ENCODE data around the gene HSP90AA1.
"Not testable (repeated sequence)": the region's sequence is repeated elsewhere in the genome, so short reads cannot be mapped to it uniquely, and the experiment has no call there.

HSP90AA1 gene

DNA sequence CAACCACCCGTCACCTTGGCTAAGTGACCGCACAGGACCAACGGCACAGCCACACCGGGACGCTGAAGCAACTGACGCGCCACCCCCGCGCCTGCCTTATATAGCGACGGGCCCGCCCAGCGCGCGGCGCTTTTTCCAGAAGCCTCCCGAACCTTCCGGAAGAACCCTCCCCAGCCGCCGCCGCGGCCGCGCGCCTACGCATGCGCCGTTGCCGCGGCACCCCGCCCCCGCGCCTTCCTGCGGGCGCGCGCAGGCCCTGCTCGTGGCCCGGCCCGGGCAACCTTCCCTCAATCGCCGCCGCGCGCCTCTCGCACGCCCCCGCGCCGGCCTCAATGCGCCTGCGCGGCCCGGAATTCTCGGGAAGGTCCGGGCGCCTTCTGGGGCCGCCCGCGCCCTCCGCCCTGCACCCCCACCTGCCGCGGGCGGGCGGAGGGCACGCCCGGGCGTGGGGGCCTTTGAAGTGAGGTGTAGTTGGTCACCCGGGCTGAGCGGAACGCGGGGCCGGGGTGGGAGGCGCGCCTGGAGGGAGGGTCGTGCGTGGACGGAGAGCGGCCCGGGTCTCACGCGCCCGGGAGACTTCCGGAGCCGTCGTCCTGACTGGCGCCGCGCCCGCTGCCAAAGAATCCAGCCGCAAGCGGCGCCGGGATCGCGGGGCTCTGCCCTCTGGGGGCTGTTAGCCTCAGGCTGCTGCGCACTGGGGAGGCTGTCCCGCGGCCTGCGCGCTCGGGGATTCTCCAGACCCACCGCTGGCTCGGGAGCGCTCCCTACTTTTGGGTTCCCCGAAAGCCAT lies at the start of gene HSP90AA1:
HSP90AA1 (minus strand) TSS at position 73 of the 790 bp plus-strand sequence. CDS start 666 bp downstream, outside the sequence.
- DNase-seq (ENCODE audit: low spot score) = peak; percentile 98

DNA sequence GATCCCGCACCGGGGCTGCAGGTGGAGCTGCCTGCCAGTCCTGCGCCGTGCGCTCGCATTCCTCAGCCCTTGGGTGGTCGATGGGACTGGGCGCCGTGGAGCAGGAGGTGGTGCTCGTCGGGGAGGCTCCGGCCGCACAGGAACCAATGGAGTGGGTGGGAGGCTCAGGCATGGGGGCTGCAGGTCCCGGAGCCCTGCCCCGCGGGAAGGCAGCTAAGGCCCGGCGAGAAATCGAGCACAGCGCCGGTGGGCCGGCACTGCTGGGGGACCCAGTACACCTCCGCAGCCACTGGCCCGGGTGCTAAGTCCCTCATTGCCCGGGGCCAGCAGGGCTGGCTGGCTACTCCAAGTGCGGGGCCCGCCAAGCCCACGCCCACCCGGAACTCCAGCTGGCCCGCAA lies 48.6 kb upstream of the HSP90AA1 start:
- not testable (repeated sequence) for DNase-seq (ENCODE audit: low spot score)

DNA sequence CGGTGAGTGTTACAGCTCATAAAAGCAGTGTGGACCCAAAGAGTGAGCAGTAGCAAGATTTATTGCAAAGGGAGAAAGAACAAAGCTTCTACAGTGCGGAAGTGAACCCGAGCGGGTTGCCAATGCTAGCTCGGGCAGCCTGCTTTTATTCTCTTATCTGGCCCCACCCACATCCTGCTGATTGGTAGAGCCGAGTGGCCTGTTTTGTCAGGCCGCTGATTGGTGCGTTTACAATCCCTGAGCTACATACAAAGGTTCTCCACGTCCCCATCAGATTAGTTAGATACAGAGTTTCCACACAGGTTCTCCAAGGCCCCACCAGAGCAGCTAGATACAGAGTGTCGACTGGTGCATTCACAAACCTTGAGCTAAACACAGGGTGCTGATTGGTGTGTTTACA lies 47.9 kb upstream of the HSP90AA1 start:
- not testable (repeated sequence) for DNase-seq (ENCODE audit: low spot score)

DNA sequence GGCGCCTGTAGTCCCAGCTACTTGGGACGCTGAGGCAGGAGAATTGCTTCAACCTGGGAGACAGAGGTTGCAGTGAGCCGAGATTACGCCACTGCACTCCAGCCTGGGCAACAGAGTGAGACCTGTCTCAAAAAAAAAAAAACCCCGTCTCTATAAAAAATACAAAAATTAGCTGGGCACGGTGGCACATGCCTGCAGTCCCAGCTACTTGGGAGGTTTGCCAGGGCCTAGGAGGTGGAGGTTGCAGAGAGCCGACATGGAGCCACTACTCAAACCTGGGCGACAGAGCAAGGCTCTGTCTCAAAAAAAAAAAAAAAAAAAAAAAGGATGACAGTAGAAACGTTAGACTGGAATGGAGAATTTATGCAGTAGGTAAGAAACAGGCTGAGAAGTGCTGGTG lies 47.2 kb upstream of the HSP90AA1 start:
- DNase-seq (ENCODE audit: low spot score) = not testable (repeated sequence)

DNA sequence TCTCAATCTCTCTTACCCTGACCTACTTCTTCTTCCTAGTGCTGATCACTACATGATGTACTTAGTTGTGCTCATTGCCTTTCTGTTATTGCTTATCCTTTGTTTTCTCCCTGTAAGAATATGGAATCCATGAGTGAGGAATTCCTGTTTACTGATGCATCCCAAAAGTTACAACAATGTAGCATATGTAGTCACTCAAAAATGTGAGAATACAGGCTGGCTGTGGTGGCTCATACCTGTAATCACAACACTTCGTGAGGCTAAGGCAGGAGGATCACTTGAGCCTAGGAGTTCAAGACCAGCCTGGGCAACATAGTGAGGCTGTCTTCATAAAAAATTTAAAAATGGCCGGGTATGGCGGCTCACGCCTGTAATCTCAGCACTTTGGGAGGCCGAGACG lies 44.9 kb upstream of the HSP90AA1 start:
- no peak for DNase-seq (ENCODE audit: low spot score)

DNA sequence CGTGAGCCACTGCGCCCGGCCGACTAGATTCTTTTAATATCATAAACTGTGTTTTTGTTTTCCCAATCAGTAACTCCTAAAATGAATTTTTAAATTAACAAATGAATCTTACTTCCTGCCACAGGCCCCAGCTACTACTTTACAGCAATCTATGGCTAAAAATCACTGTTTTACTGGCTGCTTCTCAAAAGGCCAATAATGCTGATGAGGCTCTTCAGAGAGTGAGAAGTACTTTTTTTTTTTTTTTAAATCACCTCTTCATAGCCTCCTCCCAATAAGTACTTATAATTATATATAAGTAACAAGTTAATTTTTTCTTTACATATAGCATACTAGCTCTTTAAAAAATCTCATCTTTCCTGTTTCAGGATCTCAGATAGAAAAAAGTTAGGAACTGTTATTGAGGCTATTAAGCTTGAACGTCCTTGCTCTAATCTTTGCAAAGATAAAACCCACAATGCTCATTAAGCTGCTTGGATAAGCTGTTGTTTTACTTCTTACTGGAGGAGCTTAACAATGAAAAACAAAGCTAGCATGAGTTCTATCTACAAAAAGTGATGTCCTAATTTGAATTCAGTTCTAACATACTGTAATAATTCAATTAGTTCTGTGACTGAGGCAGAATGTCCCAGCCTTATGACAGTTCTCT lies 40.1 kb upstream of the HSP90AA1 start:
- no peak for DNase-seq (ENCODE audit: low spot score)

DNA sequence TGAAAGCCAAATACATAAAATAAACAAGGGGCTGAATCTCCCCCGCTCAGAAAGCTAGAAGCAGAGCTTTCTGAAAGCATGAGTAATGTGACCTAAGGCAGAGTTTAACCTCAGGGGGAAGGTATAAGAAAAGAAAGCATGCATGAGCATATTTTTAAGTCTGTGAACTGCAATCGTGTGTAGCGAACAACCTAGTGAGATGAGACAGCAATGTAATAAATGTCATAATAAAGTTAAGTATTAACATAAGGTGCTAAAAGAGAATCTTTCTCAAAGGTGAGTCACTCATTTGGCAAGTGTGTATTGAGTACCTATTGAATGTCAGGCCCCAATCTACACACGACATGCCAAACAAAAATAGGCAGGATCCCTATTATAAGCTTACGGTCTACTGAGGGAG lies 38.7 kb upstream of the HSP90AA1 start:
- no peak for DNase-seq (ENCODE audit: low spot score)

DNA sequence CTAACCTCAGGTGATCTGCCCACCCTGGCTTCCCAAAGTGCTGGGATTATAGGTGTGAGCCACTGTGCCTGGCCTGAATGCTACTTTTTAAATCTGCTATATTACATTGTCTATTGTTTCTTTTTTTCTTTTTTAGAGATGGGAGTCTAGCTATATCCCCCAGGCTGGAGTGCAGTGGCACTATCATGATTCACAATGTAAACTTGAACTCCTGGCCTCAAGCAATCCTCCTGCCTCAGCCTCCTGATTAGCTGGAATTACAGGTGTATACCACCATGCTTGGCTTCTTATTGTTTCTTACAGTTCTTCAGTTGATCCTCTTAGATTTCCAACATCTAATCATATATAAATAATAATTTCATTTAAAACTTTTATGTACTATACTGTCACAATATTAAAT lies 37.6 kb upstream of the HSP90AA1 start:
- DNase-seq (ENCODE audit: low spot score) = no peak

DNA sequence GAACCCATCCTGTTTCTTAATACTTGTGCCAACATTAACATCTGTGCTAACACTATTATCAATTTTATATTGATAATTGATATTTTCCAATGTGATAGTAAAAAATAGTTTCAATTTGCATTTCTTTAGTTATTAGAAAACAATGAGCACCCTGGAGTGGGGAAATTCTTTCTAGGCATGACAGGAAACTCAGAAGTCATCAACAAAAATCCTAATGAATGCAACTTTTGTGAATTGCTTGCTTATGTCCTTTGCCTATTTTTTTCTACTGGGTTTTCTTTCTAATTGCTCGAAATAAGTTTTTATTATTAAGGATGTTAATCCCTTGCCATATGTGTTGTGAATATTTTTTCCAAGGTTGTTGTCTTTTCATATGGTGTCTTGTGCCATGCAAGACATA lies 34.7 kb upstream of the HSP90AA1 start:
- no peak for DNase-seq (ENCODE audit: low spot score)

DNA sequence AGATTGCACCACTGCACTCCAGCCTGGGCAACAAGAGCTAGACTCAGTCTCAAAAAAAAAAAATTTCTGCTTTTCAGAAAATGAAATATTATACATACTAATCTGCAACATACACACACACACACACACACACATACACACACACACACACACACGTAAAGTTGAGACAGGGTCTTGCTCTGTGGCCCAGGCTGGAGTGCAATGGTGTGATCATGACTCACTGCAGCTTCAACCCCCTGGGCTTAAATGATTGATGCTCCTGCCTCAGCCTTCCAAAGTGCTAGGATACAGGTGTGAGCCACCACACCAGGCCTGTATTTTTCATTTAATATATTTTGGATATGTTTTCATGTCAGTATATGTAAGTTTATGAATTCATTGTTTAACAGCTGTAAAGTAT lies 34.0 kb upstream of the HSP90AA1 start:
- DNase-seq (ENCODE audit: low spot score) = no peak

DNA sequence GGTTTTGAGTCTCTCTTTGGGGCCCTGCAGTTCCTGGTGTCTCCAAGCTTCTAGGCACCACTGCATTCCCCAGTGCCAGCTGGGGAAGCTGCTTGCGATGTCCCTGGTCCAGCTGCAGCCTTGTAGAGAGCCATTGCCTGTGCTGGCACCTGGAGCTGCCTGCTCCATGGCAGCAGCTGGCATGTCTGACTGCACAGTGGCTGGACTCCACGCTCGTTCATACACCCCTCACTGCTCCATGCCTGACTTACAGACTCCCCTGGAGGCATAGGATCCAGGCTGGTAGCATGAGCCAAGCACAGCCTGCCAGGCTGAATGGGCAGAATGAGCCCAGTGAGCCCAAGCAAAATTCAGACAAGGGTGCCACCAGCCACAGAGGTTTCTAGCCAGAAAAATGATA lies 31.0 kb upstream of the HSP90AA1 start:
- no peak for DNase-seq (ENCODE audit: low spot score)

DNA sequence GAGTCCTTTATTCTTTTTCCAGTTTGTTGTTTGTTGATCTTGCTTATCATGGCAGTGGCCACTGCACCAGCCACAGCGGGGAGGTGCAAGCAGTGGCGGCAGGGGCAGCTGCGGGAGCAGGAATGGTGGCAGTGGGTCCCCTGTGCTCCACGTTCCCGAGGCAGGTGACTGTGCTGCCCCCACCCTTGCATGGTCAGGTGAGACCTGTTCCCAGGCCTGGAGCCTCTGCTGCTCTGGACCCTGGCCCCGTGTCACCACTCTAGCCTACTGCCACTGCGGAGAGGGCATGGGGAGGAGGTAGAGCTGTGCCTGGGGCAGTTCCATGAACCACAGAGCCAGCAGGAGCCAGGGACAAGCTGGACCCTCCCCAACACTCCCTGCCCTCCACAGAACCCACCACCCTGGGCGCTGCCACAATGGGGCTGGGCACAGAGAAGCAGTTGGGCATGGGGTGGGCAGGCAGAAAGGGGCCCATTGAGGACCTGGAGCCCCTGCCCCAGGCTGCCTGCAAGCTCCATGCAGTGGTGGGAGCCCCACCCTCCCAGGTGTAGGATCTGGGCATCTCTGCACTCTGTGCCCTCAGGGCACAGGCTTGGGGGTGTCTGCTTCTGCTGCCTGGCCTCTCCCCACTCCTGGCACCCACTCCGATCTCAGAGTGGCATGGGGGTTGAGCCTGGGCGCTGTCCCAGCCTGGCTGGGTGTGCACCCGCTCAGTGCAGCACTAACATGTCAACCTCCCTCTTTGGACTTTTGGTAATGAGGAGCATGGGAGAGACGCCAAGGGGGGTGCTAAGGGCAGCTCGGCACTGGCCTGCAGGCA lies 29.7 kb upstream of the HSP90AA1 start:
- no peak for DNase-seq (ENCODE audit: low spot score)

DNA sequence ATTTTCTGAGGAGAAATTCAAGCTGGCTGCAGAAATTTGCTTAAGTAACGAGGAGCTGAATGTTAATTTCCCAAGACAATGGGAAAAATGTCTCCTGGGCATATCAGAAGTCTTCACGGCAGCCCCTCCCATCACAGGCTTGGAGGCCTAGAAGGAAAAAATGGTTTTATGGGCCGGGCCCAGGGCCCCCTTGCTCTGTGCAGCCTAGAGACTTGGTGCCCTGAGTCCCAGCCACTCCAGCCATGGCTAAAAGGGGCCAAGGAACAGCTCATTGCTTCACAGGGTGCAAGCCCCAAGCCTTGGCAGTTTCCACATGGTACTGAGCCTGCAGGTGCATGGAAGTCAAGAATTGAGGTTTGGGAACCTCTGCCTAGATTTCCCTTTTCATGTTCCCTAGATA lies 24.3 kb upstream of the HSP90AA1 start:
- DNase-seq (ENCODE audit: low spot score) = no peak

DNA sequence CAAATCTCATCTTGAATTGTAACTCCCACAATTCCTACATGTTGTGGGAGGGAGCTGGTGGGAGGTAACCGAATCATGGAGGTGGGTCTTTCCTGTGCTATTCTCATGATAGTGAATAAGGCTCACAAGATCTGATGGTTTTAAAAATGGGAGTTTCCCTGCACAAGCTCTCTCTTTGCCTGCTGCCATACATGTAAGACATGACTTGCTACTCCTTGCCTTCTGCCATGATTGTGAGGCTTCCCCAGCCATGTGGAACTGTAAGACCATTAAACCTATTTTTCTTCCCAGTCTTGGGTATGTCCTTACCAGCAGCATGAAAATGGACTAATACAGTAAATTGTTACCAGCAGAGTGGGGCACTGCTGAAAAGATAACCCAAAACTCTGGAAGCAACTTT lies 22.5 kb upstream of the HSP90AA1 start:
- DNase-seq (ENCODE audit: low spot score) = not testable (repeated sequence)

DNA sequence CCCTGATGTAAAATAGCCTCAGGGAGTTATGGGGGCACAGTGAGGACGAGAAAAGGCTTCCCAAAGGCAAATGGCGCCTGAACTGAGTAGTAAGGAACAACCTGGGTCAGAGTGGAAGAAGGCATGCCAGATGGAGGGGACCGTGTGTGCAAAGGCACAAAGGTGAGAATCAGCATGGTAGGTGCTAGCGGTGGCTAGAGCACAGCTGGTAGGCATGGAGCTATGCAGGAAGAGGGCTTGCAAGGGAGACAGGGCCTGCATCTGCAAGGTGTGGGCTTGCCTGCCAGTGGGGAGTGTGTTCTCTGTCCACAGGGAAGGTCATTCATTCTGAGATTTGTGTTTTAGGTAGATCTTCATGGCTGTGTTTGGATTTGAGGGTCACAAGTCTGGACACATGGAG lies 18.5 kb upstream of the HSP90AA1 start:
- DNase-seq (ENCODE audit: low spot score) = no peak

DNA sequence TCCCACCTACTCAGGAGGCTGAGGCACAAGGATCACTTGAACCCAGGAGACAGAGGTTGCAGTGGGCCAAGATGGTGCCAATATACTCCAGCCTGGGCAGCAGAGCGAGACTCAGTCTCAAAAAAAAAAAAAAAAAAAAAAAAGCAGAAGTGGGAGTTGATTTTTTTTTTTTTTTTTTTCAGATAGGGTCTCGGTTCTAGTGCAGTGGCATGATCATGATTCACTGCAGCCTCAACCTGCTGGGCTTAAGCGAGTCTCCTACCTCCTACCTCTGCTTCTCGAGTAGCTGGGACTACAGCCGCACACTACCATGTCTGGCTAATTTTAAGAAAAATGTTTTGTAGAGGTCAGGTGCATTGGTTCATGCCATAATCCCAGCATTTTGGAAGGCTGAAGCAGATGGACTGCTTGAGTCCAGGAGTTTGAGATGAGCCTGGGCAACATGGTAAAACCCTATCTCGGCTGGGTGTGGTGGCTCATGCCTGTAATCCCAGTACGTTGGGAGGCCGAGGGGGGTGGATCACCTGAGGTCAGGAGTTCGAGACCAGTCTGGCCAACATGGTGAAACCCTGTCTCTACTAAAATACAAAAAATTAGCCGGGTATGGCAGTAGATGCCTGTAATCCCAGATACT lies 16.3 kb upstream of the HSP90AA1 start:
- no peak for DNase-seq (ENCODE audit: low spot score)

DNA sequence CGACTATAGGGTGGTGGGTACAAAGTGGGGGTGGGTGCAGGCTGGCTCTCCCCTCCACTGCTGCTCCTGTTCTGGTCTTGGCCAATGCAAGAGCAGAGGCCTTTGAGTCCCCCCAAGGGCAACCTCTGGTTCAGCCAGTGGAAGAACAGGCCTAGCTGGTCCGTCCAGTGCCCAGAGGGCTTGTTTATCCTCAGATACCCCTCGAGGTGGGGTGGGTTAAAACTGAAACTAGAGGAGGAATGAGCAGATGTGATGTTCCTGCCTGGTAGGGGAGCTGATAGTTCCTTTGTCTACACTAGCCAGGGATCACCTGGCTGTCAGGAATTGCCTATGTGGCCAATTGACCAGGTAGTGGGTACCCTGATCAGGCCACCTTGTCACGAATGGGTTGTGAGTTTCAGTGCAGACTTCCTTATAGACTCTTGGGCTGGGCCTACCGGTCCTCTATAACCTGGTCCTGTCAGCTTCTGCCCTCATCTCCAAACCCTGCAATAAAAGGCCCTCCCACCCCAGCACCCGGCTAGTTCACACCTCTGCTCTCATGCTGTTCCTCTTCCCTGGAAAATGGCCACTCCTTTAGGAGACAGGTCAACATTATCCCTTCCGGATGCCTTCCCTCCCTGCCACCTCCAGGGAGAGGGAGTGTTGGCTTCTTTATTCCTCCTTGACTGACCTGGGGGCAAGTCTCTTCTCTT lies 10.7 kb upstream of the HSP90AA1 start:
- no peak for DNase-seq (ENCODE audit: low spot score)

DNA sequence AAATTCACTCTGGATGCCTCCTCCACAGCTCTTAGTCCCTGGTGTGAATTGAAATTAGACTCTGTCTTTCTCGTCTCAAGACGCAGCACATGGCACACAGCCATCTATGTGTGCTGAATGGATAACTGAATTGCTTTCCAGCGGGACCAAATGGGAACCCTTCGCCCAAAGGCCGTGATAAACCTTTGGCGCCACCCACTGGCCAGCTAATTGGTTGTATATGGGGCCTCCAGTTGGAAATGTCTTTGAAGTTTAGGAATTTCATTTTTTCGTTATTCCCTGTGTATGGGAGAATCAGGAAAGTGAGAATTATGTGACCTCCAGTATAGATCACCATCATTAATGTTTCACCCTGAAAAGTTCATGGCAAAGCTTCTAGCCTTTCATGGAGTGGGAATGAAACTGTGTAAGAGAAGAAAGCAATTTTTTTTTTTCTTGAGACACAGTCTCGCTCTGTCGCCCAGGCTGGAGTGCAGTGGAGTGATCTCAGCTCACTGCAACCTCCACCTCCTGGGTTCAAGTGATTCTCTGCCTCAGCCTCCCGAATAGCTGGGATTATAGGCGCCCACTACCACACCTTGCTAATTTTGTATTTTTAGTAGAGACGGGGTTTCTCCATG lies 9.8 kb upstream of the HSP90AA1 start:
- peak; percentile 86 for DNase-seq (ENCODE audit: low spot score)

DNA sequence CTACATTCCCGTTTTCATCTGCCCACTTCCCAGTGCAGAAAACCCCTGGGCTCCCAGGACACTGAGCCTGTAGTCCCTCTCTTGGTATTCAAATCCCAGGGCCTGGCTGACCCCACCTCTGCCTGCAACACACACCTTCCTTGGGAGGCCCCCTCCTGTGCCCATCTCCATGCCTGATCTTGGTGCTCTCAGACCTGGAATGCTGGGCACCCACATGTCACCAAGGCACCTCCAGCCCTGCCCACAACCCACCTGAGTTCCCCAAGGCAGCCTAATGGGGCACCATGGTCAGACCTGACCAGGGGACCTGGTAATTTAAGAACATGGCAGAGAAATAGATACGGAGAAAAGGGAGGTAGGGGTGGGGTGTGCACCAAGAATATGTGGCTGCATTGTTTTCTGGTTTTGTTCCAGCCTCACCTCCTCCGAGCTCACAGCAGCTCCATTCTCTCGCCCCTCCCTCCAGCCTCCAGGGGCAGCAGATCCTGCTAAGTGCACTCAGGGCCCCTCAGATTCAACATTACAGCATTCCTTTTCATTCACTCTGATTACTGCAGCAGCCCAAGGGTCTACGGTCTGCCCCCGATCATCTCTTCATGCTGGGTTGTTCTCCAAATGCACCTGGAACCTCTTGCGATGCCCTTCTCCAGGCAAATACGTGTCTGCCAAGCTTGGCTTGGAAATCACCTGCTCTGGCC lies 9.2 kb upstream of the HSP90AA1 start:
- DNase-seq (ENCODE audit: low spot score) = no peak

DNA sequence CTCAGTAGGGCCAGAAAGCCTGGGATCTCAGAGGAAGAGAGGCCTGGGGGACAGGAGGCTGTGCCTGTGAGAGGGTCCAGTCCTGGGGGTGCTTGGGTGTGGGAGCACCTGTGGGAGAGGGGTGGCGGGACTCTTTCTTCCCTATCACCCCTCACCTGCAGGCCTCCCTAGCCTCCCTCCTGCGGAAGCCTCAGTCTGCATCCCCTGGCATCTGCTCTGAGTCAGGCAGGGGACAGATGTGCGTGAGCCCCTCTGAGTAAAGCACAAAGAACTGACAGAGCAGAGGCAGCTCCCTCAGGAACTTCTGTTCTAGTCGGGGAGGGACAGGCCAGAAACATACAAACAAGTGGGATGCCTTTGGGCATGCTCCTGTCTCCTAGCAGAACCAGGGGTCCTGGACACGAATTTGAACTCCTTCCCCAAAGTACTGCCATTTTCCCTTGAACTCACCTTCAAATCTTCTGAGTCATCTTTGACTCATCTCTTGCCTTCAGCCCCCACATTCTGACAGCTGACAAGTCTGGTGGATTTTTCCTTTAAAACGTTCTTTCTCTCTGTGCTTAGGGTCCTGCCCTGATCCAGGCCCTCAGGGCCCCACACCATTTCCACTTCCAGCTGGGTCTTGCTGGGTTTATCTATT lies 8.5 kb upstream of the HSP90AA1 start:
- DNase-seq (ENCODE audit: low spot score) = no peak
